HepG2 (cell line): ENCODE data around the gene ZCCHC4. TPM values are rescaled to one million over a fixed set of nuclear protein-coding genes. Genes with fewer than 3 reads are reported as not detected.

ENCODE experiments used
- ATAC-seq: fragments of 200-7000 bp; cut with Tn5 transposase; 3 replicates; pipeline ENCODE4 v1.9.1; 2020; ENCODE audit warnings: mild to moderate bottlenecking, moderate library complexity
- BruUV-seq: library from RNA; stranded (reverse); fragments of 400-500 nt; replicated peaks from 2 replicates; lab custom pipeline; 2021; lab: Mats Ljungman, UMichigan
- CTCF ChIA-PET: fragments of 300-600 bp; formaldehyde crosslinking; extraction: SDS; loops from one replicate; lab custom pipeline; 2021; ENCODE audit warnings: low total read pairs, inconsistent platforms, low intra/inter-chr PET ratio; lab: Yijun Ruan, JAX
- POLR2A ChIA-PET: fragments of 350-600 bp; sonication (Branson Sonifier 250); formaldehyde crosslinking; loops from one replicate; lab custom pipeline; 2020; ENCODE audit warnings: antibody characterized with exemption, inconsistent platforms; lab: Yijun Ruan, JAX
- DNase-seq: peaks from one replicate; pipeline ENCODE4 v3.0.0-alpha.2; 2015; ENCODE audit warnings: low spot score
- FAIRE-seq: peaks from 3 replicates; lab custom pipeline; 2011; peaks lifted over from hg19 to GRCh38; lab: Jason Lieb, UNC
- H2AFZ ChIP-seq: one replicate; pipeline ENCODE4 v1.6.1; 2011; ENCODE audit warnings: low read length, inconsistent platforms
- H3K27ac ChIP-seq: fragments of 300-600 bp; 3 replicates; pipeline ENCODE4 v1.8.0; 2011; ENCODE audit warnings: mixed run types, mild to moderate bottlenecking, mixed read lengths, low read length, inconsistent platforms; ENCODE audit not compliant: insufficient read depth; ENCODE audit errors: extremely low read length
- H3K27me3 ChIP-seq, 2 experiments: fragments of 200-600 bp in 1 of 2; 2 replicates in 1 of 2; 3 replicates in 1 of 2; pipeline versions ENCODE4 v1.6.0 to v1.8.0; 2011; ENCODE audit warnings: low read length in 2 of 2, mild to moderate bottlenecking in 2 of 2, moderate library complexity in 2 of 2, inconsistent platforms in 1 of 2; ENCODE audit not compliant: insufficient read depth in 2 of 2, control insufficient read depth in 1 of 2
- H3K36me3 ChIP-seq, 2 experiments: fragments of 200-600 bp in 1 of 2; replicated peaks in 1 of 2; 2 replicates in 1 of 2; 3 replicates in 1 of 2; pipeline versions ENCODE4 v1.5.1 to v1.8.0; 2011; ENCODE audit warnings: low read length in 2 of 2, inconsistent platforms in 1 of 2; ENCODE audit not compliant: insufficient read depth in 2 of 2, control insufficient read depth in 1 of 2
- H3K4me1 ChIP-seq: 2 replicates; pipeline ENCODE4 v1.5.1; 2012; ENCODE audit warnings: low read length, inconsistent platforms; ENCODE audit not compliant: insufficient read depth
- H3K4me2 ChIP-seq: 2 replicates; pipeline ENCODE4 v1.6.0; 2011; ENCODE audit warnings: low read depth, low read length, inconsistent platforms
- H3K4me3 ChIP-seq, 3 experiments: fragments of 200-600 bp in 1 of 3; sonication (generic), shearing (Covaris generic) in 1 of 3; replicated peaks in 1 of 3; 2 replicates each; pipeline ENCODE4 v1.5.1; 2011 to 2016; ENCODE audit warnings: low read length in 3 of 3, inconsistent platforms in 2 of 3, low read depth in 2 of 3, mild to moderate bottlenecking in 2 of 3, control low read depth in 1 of 3, mixed read lengths in 1 of 3; ENCODE audit not compliant: insufficient read depth in 1 of 3
- H3K79me2 ChIP-seq: one replicate; pipeline ENCODE4 v1.6.1; 2011; ENCODE audit warnings: low read length, inconsistent platforms; ENCODE audit not compliant: insufficient read depth
- H3K9ac ChIP-seq: 2 replicates; pipeline ENCODE4 v1.6.0; 2011; ENCODE audit warnings: mild to moderate bottlenecking, low read depth, low read length, inconsistent platforms; ENCODE audit not compliant: insufficient read depth
- H3K9me3 ChIP-seq: 2 replicates; pipeline ENCODE4 v1.5.1; 2012; ENCODE audit warnings: mild to moderate bottlenecking, low read length
- H4K20me1 ChIP-seq: 2 replicates; pipeline ENCODE4 v1.6.0; 2011; ENCODE audit warnings: inconsistent platforms, mild to moderate bottlenecking, low read length, moderate library complexity; ENCODE audit not compliant: insufficient read depth
- IKZF4 ChIP-seq: sonication (generic); formaldehyde crosslinking; IDR thresholded peaks from 2 replicates; pipeline ENCODE4 v1.5.1; 2020; ENCODE audit warnings: borderline replicate concordance, mild to moderate bottlenecking, low read depth, missing genetic modification reagents; ENCODE audit errors: not compliant biosample characterization
- NFE2L2 ChIP-seq: fragments of 150-350 bp; IDR thresholded peaks from 2 replicates; pipeline ENCODE4 v1.6.1; 2014; ENCODE audit warnings: low read length
- ZNF644 ChIP-seq: IDR thresholded peaks from 2 replicates; pipeline ENCODE4 v1.6.1; 2016; ENCODE audit warnings: low read depth
- WGBS: methylation state at CpG from one replicate; pipeline ENCODE4 v1.1.6; 2017; ENCODE audit warnings: low lambda C conversion rate; 5-methylcytosine and 5-hydroxymethylcytosine counted together
- in situ Hi-C: cut with HindIII; loops from 2 replicates; pipeline ENCODE4 v1.10.0; 2017; ENCODE audit warnings: low pct_unique_long_range_greater_than_20kb; ENCODE audit not compliant: extremely low pct_ligation_motif_present
- intact Hi-C: fragments of 100-400 bp; cut with micrococcal nuclease; formaldehyde crosslinking; loops from one replicate; pipeline ENCODE4 v1.10.0; 2022; ENCODE audit not compliant: unreplicated experiment
- polyA plus RNA-seq, 8 experiments: library from polyadenylated mRNA; depleted of rRNA in 3 of 8; stranded (reverse) in 7 of 8; unstranded in 1 of 8; fragments of >200 nt; fragmentation: Illumina TruSeq in 4 of 8; extraction: Trizol in 4 of 8; gene quantifications; 2 replicates each; pipeline versions ENCODE4 v1.2.1 to v1.2.3, GENCODE V29; 2011 to 2016; ENCODE audit warnings: low read depth in 4 of 8, missing spikeins in 1 of 8, mixed read lengths in 1 of 8; ENCODE audit not compliant: insufficient read depth in 1 of 8
- total RNA-seq, 5 experiments: library from RNA; depleted of rRNA; stranded (reverse); fragments of >200 nt; fragmentation: Illumina TruSeq; extraction: Trizol; gene quantifications; 2 replicates each; pipeline ENCODE4 v1.2.3, GENCODE V29; 2016; ENCODE audit warnings: low read depth in 1 of 5
- TF ChIP-seq, protein P1 (sequence below): sonication (generic); formaldehyde crosslinking; IDR thresholded peaks from 2 replicates; pipeline ENCODE4 v1.4.0; 2020; ENCODE audit warnings: missing genetic modification reagents

The ZCCHC4 gene
- total and polyA plus RNA-seq, 2 of the 13 experiments (the other 11 are each of a cell fraction or from before 2014, with no cell fraction given): 13.2 to 15.0 TPM

DNA sequence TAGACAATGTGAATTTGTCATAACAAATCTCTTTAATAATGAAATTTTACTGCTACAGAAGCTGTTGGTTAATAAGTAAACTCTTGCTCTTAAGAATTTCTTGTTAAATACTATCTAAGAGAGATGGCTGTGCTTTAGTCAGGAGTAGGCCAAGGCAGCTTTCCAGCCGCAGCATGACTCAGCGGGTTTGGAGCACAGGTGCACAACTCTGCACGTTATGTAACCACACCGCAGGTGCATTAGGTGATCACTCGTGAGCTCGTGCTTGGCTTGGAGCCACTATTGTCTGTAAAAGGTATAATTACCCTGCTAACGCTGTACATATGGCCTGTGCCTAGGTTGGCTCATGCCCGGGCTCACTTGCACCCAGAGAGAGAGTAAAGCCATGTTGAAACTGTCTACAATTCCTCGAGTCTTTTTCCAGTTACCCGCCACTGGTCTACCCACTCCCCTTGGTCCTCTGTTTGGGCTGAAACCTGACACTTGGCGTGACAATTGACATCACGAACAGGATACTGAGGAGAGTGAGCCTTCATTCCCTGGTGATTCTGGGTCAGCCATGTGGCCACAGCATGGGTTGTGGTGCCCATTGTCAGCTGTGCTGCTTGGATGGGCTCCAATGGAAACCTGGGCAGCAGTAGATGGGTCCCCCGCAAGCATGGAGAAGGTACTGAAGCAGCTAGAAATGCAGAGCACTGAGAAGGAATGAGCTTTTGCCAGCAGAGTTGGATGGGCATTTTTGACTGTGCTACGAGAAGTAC is 46.1 kb downstream of the ZCCHC4 start:
- BruUV-seq: no TSS peak
- DNase-seq (no peak), FAIRE-seq (no peak), ATAC-seq (no peak)
- no peaks in the 10 kb centered on the region for H3K9me3 ChIP-seq
- WGBS: 84% methylated on average over 14 of the region's 14 CpGs
- intact Hi-C loops (no loop called here), in situ Hi-C loops (loop anchor here (25.0 kb wide), 1 partner anchor 371 kb away; no protein-coding TSS in a partner anchor)
- no peaks in the 10 kb centered on the region for H3K27me3 ChIP-seq
- peaks cover 0 to 10% of the 10 kb centered on the region in 2 experiments; a peak in 2 of 5 replicates for H3K36me3 ChIP-seq
- H3K9ac ChIP-seq: no peak overlapping the region
- ChIA-PET POLR2A (no interaction called here), CTCF (no interaction called here)
- no peak overlapping the region for H2AFZ ChIP-seq
- no peak overlapping the region for H3K4me3 ChIP-seq
- no peak overlapping the region for H3K27ac ChIP-seq
- H3K4me2 ChIP-seq: no peak overlapping the region
- peak; percentile 59; the same call in 1 of the 2 replicates for TF ChIP-seq NFE2L2
- no peak for TF ChIP-seq IKZF4 (CRISPR knock-in tag)
- no peaks in the 10 kb centered on the region for H3K4me1 ChIP-seq
- no peaks in the 10 kb centered on the region for H4K20me1 ChIP-seq
- no peaks in the 10 kb centered on the region for H3K79me2 ChIP-seq

DNA sequence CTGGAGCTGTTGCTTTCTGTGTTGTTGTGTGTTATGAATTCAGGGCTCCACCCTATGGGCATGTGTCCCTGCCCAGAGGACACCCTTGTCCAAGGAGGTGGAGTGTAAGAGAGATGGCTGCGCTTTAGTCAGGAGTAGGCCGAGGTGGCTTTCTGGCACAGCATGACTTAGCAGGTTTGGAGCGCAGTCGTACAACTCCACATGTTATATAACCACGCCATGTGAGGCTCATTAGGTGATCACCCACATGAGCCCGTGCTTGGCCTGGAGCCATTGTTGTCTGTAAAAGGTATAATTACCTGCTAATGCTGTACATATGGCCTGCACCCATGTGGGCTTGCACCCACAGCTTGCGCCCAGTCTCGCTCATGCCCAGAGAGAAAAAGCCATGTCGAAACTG is 48.7 kb downstream of the ZCCHC4 start:
- BruUV-seq: no TSS peak

More for the DNA sequence above, 48.7 kb downstream of the ZCCHC4 start:
- no peaks in the 10 kb centered on the region for H3K4me1 ChIP-seq
- no peaks in the 10 kb centered on the region for H3K79me2 ChIP-seq
- no peak for TF ChIP-seq ZNF644 (CRISPR knock-in tag)
- TF ChIP-seq, protein P1, sequence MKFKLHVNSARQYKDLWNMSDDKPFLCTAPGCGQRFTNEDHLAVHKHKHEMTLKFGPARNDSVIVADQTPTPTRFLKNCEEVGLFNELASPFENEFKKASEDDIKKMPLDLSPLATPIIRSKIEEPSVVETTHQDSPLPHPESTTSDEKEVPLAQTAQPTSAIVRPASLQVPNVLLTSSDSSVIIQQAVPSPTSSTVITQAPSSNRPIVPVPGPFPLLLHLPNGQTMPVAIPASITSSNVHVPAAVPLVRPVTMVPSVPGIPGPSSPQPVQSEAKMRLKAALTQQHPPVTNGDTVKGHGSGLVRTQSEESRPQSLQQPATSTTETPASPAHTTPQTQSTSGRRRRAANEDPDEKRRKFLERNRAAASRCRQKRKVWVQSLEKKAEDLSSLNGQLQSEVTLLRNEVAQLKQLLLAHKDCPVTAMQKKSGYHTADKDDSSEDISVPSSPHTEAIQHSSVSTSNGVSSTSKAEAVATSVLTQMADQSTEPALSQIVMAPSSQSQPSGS: no peak
- 96% methylated on average over 9 of the region's 9 CpGs for WGBS
- no peak overlapping the region for H3K4me2 ChIP-seq
- H2AFZ ChIP-seq: no peak overlapping the region
- FAIRE-seq (no peak), DNase-seq (no peak), ATAC-seq (no peak)
- peaks cover 0 to 12% of the 10 kb centered on the region in 2 experiments; a peak in 3 of 5 replicates for H3K36me3 ChIP-seq
- no peak overlapping the region for H3K27ac ChIP-seq
- H3K27me3 ChIP-seq: no peaks in the 10 kb centered on the region
- ChIA-PET CTCF (no interaction called here), POLR2A (no interaction called here)
- H3K9ac ChIP-seq: no peak overlapping the region
- no peaks in the 10 kb centered on the region for H4K20me1 ChIP-seq
- intact Hi-C loops: no loop called here
- no peak overlapping the region for H3K4me3 ChIP-seq
- no peaks in the 10 kb centered on the region for H3K9me3 ChIP-seq
- in situ Hi-C loops: loop anchor here (10.0 to 25.0 kb wide), 2 partner anchors 176 to 374 kb away; no protein-coding TSS in a partner anchor
